ENCODE data around the gene YEATS4. TPM values are rescaled to one million over a fixed set of nuclear protein-coding genes. Genes with fewer than 3 reads are reported as not detected.
A peak's percentile ranks its signal among the peaks of the same experiment; 100 is the strongest.

Gene YEATS4
- total and polyA plus RNA-seq, 9 of the 15 experiments (the other 6 are each of a cell fraction or from before 2014, with no cell fraction given), result 25.9 to 92.2 (median 49.2) TPM

DNA sequence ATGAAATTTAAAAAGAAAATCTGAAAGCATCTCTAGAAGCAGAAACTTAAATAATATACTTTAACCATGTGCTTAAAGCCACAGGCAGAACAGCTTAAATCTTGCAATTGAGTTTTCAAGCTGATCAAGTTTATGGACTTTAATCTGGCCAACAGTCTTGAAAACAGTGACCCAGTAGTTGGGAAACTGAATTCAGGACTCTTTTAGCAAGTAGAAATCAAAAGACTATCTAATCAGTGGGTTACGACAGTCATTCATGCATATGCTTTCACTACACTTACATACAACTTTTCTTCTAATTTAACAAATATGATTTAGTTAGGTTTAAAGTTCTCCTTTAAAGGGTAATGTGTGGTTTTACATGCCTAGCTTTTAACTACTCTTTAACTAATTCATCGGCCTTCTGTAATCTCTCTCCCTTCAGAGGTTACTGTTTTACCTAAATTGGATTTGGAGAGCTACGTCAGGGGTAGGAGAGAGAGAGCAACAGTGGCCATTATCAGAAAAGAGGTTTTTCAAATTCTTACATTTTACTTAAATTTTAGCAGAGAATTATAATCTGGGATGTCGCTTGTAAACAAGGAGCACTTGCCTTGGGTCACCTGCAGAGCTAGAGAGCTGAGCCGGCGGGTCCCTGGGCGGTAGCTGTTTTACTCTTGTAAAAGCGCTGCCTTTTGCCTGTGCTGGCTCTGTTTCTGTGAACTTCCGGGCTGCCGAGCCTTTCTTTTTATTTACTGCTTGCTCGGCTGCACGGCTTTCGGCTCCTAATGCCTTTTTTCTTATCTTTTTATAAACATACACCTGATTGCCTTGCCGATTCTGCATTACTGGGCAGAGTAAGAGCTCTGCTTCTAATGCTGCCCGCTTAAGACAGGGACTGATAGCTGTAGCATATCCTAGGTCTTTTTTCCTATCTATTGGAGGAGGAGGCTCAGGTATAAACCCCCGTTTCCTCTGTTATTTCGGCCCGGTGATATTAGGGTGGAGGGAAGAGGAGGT is 28.8 kb upstream of the YEATS4 start (continued):
- TF ChIP-seq, protein P1, sequence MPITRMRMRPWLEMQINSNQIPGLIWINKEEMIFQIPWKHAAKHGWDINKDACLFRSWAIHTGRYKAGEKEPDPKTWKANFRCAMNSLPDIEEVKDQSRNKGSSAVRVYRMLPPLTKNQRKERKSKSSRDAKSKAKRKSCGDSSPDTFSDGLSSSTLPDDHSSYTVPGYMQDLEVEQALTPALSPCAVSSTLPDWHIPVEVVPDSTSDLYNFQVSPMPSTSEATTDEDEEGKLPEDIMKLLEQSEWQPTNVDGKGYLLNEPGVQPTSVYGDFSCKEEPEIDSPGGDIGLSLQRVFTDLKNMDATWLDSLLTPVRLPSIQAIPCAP (CRISPR knock-in tag; IDR thresholded peaks at IDR 0.05; ENCODE audit: borderline replicate concordance), result no peak
- TF ChIP-seq NR1H2 (CRISPR knock-in tag; IDR thresholded peaks at IDR 0.05) (no peak), BRD4 (IDR thresholded peaks at IDR 0.05) (no peak), ZNF134 (CRISPR knock-in tag; conservative IDR thresholded peaks at IDR 0.05) (no peak), SMC3 (conservative IDR thresholded peaks at IDR 0.05; ENCODE audit: insufficient read depth, low read depth, low read length) (no peak), ELF4 (CRISPR knock-in tag; IDR thresholded peaks at IDR 0.05) (no peak), MCM2 (IDR thresholded peaks at IDR 0.05; ENCODE audit: low read depth) (no peak), GATAD2B (IDR thresholded peaks at IDR 0.05; ENCODE audit: borderline replicate concordance) (no peak), MTF1 (CRISPR knock-in tag; IDR thresholded peaks at IDR 0.05; ENCODE audit: borderline replicate concordance) (no peak), HNRNPLL (IDR thresholded peaks at IDR 0.05; ENCODE audit: low read depth, low read length, poor library complexity, severe bottlenecking) (no peak), TEAD4 (IDR thresholded peaks at IDR 0.05; ENCODE audit: low read length) (0 out of 2 replicates have a peak, but pooled peaks have one; percentile 35), TEAD4 (CRISPR knock-in tag; IDR thresholded peaks at IDR 0.05; ENCODE audit: borderline replicate concordance) (no peak), ZC3H4 (CRISPR knock-in tag; IDR thresholded peaks at IDR 0.05; ENCODE audit: borderline replicate concordance) (no peak), CREBBP (IDR thresholded peaks at IDR 0.05; ENCODE audit: low read depth, low read length) (no peak)
- TF ChIP-seq, protein P2, sequence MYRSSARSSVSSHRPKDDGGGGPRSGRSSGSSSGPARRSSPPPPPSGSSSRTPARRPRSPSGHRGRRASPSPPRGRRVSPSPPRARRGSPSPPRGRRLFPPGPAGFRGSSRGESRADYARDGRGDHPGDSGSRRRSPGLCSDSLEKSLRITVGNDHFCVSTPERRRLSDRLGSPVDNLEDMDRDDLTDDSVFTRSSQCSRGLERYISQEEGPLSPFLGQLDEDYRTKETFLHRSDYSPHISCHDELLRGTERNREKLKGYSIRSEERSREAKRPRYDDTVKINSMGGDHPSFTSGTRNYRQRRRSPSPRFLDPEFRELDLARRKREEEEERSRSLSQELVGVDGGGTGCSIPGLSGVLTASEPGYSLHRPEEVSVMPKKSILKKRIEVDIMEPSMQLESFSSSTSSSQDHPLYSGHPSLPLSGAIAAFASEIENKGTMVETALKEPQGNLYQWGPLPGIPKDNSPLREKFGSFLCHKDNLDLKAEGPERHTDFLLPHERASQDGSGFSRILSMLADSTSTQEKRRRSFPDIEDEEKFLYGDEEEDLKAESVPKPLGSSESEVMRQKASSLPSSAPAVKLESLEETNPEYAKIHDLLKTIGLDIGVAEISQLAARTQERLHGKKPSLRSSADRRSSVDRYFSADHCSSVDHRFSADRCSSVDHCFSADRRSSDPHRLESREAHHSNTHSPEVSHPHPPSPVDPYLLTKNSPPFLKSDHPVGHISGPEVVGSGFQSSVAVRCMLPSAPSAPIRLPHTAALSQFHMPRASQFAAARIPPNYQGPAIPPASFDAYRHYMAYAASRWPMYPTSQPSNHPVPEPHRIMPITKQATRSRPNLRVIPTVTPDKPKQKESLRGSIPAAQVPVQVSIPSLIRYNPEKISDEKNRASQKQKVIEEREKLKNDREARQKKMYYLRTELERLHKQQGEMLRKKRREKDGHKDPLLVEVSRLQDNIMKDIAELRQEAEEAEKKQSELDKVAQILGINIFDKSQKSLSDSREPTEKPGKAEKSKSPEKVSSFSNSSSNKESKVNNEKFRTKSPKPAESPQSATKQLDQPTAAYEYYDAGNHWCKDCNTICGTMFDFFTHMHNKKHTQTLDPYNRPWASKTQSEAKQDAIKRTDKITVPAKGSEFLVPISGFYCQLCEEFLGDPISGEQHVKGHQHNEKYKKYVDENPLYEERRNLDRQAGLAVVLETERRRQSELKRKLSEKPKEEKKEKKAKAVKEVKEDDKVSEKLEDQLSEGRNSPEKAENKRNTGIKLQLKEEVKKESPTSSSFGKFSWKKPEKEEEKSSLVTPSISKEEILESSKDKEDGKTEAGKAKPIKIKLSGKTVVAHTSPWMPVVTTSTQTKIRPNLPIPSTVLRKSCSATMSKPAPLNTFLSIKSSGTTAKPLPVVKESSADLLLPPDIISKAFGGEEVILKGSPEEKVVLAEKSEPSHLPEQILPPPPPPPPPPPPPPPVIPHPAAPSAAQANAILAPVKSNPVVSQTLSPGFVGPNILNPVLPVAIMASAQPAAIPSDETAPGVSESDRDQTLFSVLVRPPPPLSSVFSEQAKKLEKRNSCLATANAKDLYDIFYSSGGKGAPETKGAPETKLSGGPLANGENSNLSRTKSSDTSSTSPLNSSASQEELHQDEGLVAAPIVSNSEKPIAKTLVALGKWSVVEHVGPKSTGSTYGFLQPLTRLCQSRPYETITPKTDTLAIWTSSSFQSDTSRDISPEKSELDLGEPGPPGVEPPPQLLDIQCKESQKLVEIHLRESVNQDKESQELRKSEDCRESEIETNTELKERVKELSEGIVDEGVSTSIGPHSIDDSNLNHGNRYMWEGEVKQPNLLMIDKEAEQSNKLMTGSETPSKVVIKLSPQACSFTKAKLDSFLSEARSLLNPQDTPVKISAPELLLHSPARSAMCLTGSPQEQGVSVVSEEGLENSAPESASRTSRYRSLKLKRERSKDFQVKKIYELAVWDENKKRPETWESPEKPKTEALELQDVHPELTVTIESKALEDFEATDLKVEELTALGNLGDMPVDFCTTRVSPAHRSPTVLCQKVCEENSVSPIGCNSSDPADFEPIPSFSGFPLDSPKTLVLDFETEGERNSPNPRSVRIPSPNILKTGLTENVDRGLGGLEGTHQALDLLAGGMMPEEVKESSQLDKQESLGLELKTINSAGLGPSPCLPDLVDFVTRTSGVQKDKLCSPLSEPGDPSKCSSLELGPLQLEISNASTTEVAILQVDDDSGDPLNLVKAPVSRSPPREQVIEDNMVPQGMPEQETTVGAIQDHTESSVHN (IDR thresholded peaks at IDR 0.05; ENCODE audit: borderline replicate concordance in 1 of 2, low read depth in 1 of 2), result no peak
- TF ChIP-seq, protein P3, sequence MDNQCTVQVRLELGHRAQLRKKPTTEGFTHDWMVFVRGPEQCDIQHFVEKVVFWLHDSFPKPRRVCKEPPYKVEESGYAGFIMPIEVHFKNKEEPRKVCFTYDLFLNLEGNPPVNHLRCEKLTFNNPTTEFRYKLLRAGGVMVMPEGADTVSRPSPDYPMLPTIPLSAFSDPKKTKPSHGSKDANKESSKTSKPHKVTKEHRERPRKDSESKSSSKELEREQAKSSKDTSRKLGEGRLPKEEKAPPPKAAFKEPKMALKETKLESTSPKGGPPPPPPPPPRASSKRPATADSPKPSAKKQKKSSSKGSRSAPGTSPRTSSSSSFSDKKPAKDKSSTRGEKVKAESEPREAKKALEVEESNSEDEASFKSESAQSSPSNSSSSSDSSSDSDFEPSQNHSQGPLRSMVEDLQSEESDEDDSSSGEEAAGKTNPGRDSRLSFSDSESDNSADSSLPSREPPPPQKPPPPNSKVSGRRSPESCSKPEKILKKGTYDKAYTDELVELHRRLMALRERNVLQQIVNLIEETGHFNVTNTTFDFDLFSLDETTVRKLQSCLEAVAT (IDR thresholded peaks at IDR 0.05), result peak in 1 of 2 experiments; percentile 99; a peak in 2 of 4 replicates
